Smooth muscle cell (in vitro differentiated cells): ENCODE measurements around the gene MASP1. TPM values are rescaled to one million over a fixed set of nuclear protein-coding genes. Genes with fewer than 3 reads are reported as not detected.

Experiments used
- DNase-seq: peaks from one replicate; lab custom pipeline; 2025; ENCODE audit not compliant: unreplicated experiment; lab: John Stamatoyannopoulos, UW
- H2AFZ ChIP-seq: fragments of 200-600 bp; sonication (generic); 2 replicates; pipeline ENCODE4 v1.6.0; 2016; ENCODE audit warnings: antibody characterized with exemption, low read depth, mild to moderate bottlenecking
- H3F3A ChIP-seq: fragments of 200-600 bp; sonication (generic); 2 replicates; pipeline ENCODE4 v1.6.0; 2017; ENCODE audit warnings: antibody characterized with exemption, low read depth
- H3K27ac ChIP-seq: fragments of 200-600 bp; sonication (generic); 2 replicates; pipeline ENCODE4 v1.5.1; 2016; ENCODE audit warnings: low read depth, mild to moderate bottlenecking
- H3K27me3 ChIP-seq: fragments of 200-600 bp; sonication (generic); 2 replicates; pipeline ENCODE4 v1.6.1; 2016; ENCODE audit warnings: low read depth, mild to moderate bottlenecking
- H3K36me3 ChIP-seq: fragments of 200-600 bp; sonication (generic); 2 replicates; pipeline ENCODE4 v1.5.1; 2016; ENCODE audit warnings: low read depth
- H3K4me1 ChIP-seq: fragments of 200-600 bp; sonication (generic); 2 replicates; pipeline ENCODE4 v1.5.1; 2016; ENCODE audit warnings: low read depth
- H3K4me2 ChIP-seq: fragments of 200-600 bp; sonication (generic); 2 replicates; pipeline ENCODE4 v1.6.0; 2016; ENCODE audit warnings: mild to moderate bottlenecking
- H3K4me3 ChIP-seq: fragments of 200-600 bp; sonication (generic); 2 replicates; pipeline ENCODE4 v1.5.1; 2016; ENCODE audit warnings: mild to moderate bottlenecking
- H3K79me2 ChIP-seq: fragments of 200-600 bp; sonication (generic); 2 replicates; pipeline ENCODE4 v1.6.0; 2016; ENCODE audit warnings: low read depth, mild to moderate bottlenecking
- H3K9ac ChIP-seq: fragments of 200-600 bp; sonication (generic); 2 replicates; pipeline ENCODE4 v1.6.0; 2016; ENCODE audit warnings: low read depth
- H3K9me3 ChIP-seq: fragments of 200-600 bp; sonication (generic); replicated peaks from 2 replicates; pipeline ENCODE4 v1.5.1; 2016; ENCODE audit warnings: low read depth
- H4K20me1 ChIP-seq: fragments of 200-600 bp; sonication (generic); 2 replicates; pipeline ENCODE4 v1.6.0; 2016; ENCODE audit warnings: low read depth
- CTCF ChIP-seq: fragments of 200-600 bp; sonication (generic); IDR thresholded peaks from 2 replicates; pipeline ENCODE4 v1.5.1; 2017; ENCODE audit warnings: borderline replicate concordance, mild to moderate bottlenecking, antibody characterized with exemption; ENCODE audit not compliant: insufficient read depth, poor library complexity, severe bottlenecking
- WGBS: methylation state at CpG from one replicate; pipeline ENCODE4 v1.1.7; 2016; ENCODE audit warnings: low lambda C conversion rate; 5-methylcytosine and 5-hydroxymethylcytosine counted together
- polyA plus RNA-seq: library from polyadenylated mRNA; unstranded; fragments of >200 nt; fragmentation: Nextera tagmentation; extraction: Ambion mirVana; gene quantifications from 2 replicates; pipeline ENCODE4 v1.2.1, GENCODE V29; 2016
- total RNA-seq: library from RNA; depleted of rRNA; stranded (reverse); fragments of >200 nt; gene quantifications from 2 replicates; pipeline ENCODE4 v1.2.3, GENCODE V29; 2014

Gene MASP1
- total and polyA plus RNA-seq, 2 experiments from 2014 or later: 46.7 to 54.0 TPM

GRCh38 chr3:187323091-187323490 lies 31.6 kb upstream of the MASP1 start:
- Histone ChIP-seq H2AFZ (no peak overlapping the region), H3K4me3 (no peak overlapping the region), H3K79me2 (no peaks in the 10 kb centered on the region), H3K36me3 (no peaks in the 10 kb centered on the region), H3K9ac (no peak overlapping the region), H3F3A (no peaks in the 10 kb centered on the region), H3K27me3 (no peaks in the 10 kb centered on the region), H3K9me3 (no peaks in the 10 kb centered on the region), H4K20me1 (no peaks in the 10 kb centered on the region), H3K4me2 (no peak overlapping the region), H3K4me1 (no peaks in the 10 kb centered on the region), H3K27ac (no peak overlapping the region)
- no peak for DNase-seq
- no peak for TF ChIP-seq CTCF
- WGBS: 77% methylated on average over 3 of the region's 3 CpGs

GRCh38 chr3:187322291-187322690 lies 30.8 kb upstream of the MASP1 start:
- H3K9me3 ChIP-seq: no peaks in the 10 kb centered on the region
- no peaks in the 10 kb centered on the region for H3F3A ChIP-seq
- no peaks in the 10 kb centered on the region for H3K79me2 ChIP-seq
- H3K27me3 ChIP-seq: no peaks in the 10 kb centered on the region
- no peaks in the 10 kb centered on the region for H3K36me3 ChIP-seq
- no peak overlapping the region for H3K4me2 ChIP-seq
- H3K9ac ChIP-seq: no peak overlapping the region
- no peak for TF ChIP-seq CTCF
- DNase-seq: no peak
- H3K4me3 ChIP-seq: no peak overlapping the region
- H4K20me1 ChIP-seq: no peaks in the 10 kb centered on the region
- H3K4me1 ChIP-seq: no peaks in the 10 kb centered on the region
- 97% methylated on average over 7 of the region's 7 CpGs for WGBS
- H2AFZ ChIP-seq: no peak overlapping the region
- H3K27ac ChIP-seq: no peak overlapping the region

GRCh38 chr3:187321766-187322165 lies 30.2 kb upstream of the MASP1 start:
- H4K20me1 ChIP-seq: no peaks in the 10 kb centered on the region
- H3K9me3 ChIP-seq: no peaks in the 10 kb centered on the region
- no peaks in the 10 kb centered on the region for H3F3A ChIP-seq
- H3K9ac ChIP-seq: no peak overlapping the region
- no peaks in the 10 kb centered on the region for H3K27me3 ChIP-seq
- H3K27ac ChIP-seq: no peak overlapping the region
- H3K4me3 ChIP-seq: no peak overlapping the region
- no peak overlapping the region for H3K4me2 ChIP-seq
- no peak for TF ChIP-seq CTCF
- DNase-seq: no peak
- H3K4me1 ChIP-seq: no peaks in the 10 kb centered on the region
- WGBS: 84% methylated on average over 1 of the region's 1 CpG
- no peaks in the 10 kb centered on the region for H3K36me3 ChIP-seq
- no peak overlapping the region for H2AFZ ChIP-seq
- no peaks in the 10 kb centered on the region for H3K79me2 ChIP-seq

- H3K27me3 ChIP-seq: no peaks in the 10 kb centered on the region
- no peaks in the 10 kb centered on the region for H3F3A ChIP-seq
- H3K4me3 ChIP-seq: peak overlapping the region; percentile 41
- peak overlapping the region; percentile 83 for H3K4me2 ChIP-seq
- H2AFZ ChIP-seq: peak overlapping the region; percentile 84
- no peaks in the 10 kb centered on the region for H3K36me3 ChIP-seq
- no peaks in the 10 kb centered on the region for H4K20me1 ChIP-seq
- H3K79me2 ChIP-seq: no peaks in the 10 kb centered on the region
- TF ChIP-seq CTCF: peak; percentile 96
- H3K4me1 ChIP-seq: no peaks in the 10 kb centered on the region
- H3K9ac ChIP-seq: no peak overlapping the region
- no peak overlapping the region for H3K27ac ChIP-seq
- DNase-seq: peak; percentile 51
- 34% methylated on average over 7 of the region's 7 CpGs for whole genome bisulfite sequencing
- H3K9me3 ChIP-seq: no peaks in the 10 kb centered on the region
These were observed 28.3 kb upstream of the MASP1 start for GRCh38 chr3:187319699-187320302.
